ENCODE data around the gene METAP1.
A peak's percentile ranks its signal among the peaks of the same experiment; 100 is the strongest.
"Not testable (repeated sequence)": the region's sequence is repeated elsewhere in the genome, so short reads cannot be mapped to it uniquely, and the experiment has no call there.

METAP1 gene

GRCh38 chr4:98996056-98996764 is 689 bp downstream of the METAP1 start:
- FAIRE-seq (no peak), DNase-seq (ENCODE audit: extremely low spot score, insufficient read length, low read depth) (no peak)

GRCh38 chr4:98996765-98997068 is 1.2 kb downstream of the METAP1 start:
- no peak for DNase-seq (ENCODE audit: extremely low spot score, insufficient read length, low read depth)

GRCh38 chr4:98997166-98997565 is 1.6 kb downstream of the METAP1 start:
- DNase-seq (ENCODE audit: extremely low spot score, insufficient read length, low read depth) (no peak), FAIRE-seq (no peak)

More at GRCh38 chr4:98996765-98997068, 1.2 kb downstream of the METAP1 start:
- peak; percentile 36 for FAIRE-seq

GRCh38 chr4:98998551-98998950 is 3.0 kb downstream of the METAP1 start:
- DNase-seq (ENCODE audit: extremely low spot score, insufficient read length, low read depth) = no peak
- FAIRE-seq = no peak

- FAIRE-seq (no peak), DNase-seq (ENCODE audit: extremely low spot score, insufficient read length, low read depth) (no peak)
Observed at GRCh38 chr4:99002279-99002678, 6.8 kb downstream of the METAP1 start.

- DNase-seq (ENCODE audit: extremely low spot score, insufficient read length, low read depth) (no peak), FAIRE-seq (no peak)
Observed at GRCh38 chr4:99008051-99008450, 12.5 kb downstream of the METAP1 start.

GRCh38 chr4:99011910-99012309 is 16.4 kb downstream of the METAP1 start:
- FAIRE-seq = no peak
- no peak for DNase-seq (ENCODE audit: extremely low spot score, insufficient read length, low read depth)

GRCh38 chr4:99013402-99013843 is 17.9 kb downstream of the METAP1 start:
- no peak for FAIRE-seq
- no peak for DNase-seq (ENCODE audit: extremely low spot score, insufficient read length, low read depth)

- no peak for DNase-seq (ENCODE audit: extremely low spot score, insufficient read length, low read depth)
- no peak for FAIRE-seq
Observed at GRCh38 chr4:99013884-99014523, 18.5 kb downstream of the METAP1 start.

- DNase-seq (ENCODE audit: extremely low spot score, insufficient read length, low read depth) = no peak
- FAIRE-seq = no peak
Observed at GRCh38 chr4:99021386-99021785, 25.9 kb downstream of the METAP1 start.

GRCh38 chr4:99022566-99022965 is 27.0 kb downstream of the METAP1 start:
- no peak for FAIRE-seq
- no peak for DNase-seq (ENCODE audit: extremely low spot score, insufficient read length, low read depth)

GRCh38 chr4:99023800-99024251 is 28.3 kb downstream of the METAP1 start:
- FAIRE-seq; DNase-seq (ENCODE audit: extremely low spot score, insufficient read length, low read depth): not testable (repeated sequence)

GRCh38 chr4:99024481-99025275 is 29.2 kb downstream of the METAP1 start:
- no peak for FAIRE-seq
- no peak for DNase-seq (ENCODE audit: extremely low spot score, insufficient read length, low read depth)

GRCh38 chr4:99025506-99025905 is 30.0 kb downstream of the METAP1 start:
- FAIRE-seq (no peak), DNase-seq (ENCODE audit: extremely low spot score, insufficient read length, low read depth) (no peak)

GRCh38 chr4:99027304-99027703 is 31.8 kb downstream of the METAP1 start:
- DNase-seq (ENCODE audit: extremely low spot score, insufficient read length, low read depth) (no peak), FAIRE-seq (peak; percentile 24)

- no peak for DNase-seq (ENCODE audit: extremely low spot score, insufficient read length, low read depth)
Observed at GRCh38 chr4:99028187-99028586, 32.7 kb downstream of the METAP1 start.

GRCh38 chr4:99029018-99029735 is 33.7 kb downstream of the METAP1 start:
- DNase-seq (ENCODE audit: extremely low spot score, insufficient read length, low read depth) = no peak
- peak; percentile 33 for FAIRE-seq

More at GRCh38 chr4:99028187-99028586, 32.7 kb downstream of the METAP1 start:
- peak; percentile 74 for FAIRE-seq

GRCh38 chr4:99029852-99030251 is 34.3 kb downstream of the METAP1 start:
- DNase-seq (ENCODE audit: extremely low spot score, insufficient read length, low read depth) (no peak), FAIRE-seq (no peak)

GRCh38 chr4:99033956-99034355 is 38.4 kb downstream of the METAP1 start:
- no peak for DNase-seq (ENCODE audit: extremely low spot score, insufficient read length, low read depth)
- no peak for FAIRE-seq

GRCh38 chr4:99038213-99038612 is 42.7 kb downstream of the METAP1 start:
- no peak for FAIRE-seq
- DNase-seq (ENCODE audit: extremely low spot score, insufficient read length, low read depth) = no peak
